HG03139 (cell line): ENCODE results near the gene PID1.

Experiments used
- ATAC-seq: cut with Tn5 transposase; IDR thresholded peaks from one replicate; pipeline ENCODE4 v1.9.1; 2021; ENCODE audit not compliant: unreplicated experiment

PID1 gene, protein sequence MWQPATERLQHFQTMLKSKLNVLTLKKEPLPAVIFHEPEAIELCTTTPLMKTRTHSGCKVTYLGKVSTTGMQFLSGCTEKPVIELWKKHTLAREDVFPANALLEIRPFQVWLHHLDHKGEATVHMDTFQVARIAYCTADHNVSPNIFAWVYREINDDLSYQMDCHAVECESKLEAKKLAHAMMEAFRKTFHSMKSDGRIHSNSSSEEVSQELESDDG

DNA sequence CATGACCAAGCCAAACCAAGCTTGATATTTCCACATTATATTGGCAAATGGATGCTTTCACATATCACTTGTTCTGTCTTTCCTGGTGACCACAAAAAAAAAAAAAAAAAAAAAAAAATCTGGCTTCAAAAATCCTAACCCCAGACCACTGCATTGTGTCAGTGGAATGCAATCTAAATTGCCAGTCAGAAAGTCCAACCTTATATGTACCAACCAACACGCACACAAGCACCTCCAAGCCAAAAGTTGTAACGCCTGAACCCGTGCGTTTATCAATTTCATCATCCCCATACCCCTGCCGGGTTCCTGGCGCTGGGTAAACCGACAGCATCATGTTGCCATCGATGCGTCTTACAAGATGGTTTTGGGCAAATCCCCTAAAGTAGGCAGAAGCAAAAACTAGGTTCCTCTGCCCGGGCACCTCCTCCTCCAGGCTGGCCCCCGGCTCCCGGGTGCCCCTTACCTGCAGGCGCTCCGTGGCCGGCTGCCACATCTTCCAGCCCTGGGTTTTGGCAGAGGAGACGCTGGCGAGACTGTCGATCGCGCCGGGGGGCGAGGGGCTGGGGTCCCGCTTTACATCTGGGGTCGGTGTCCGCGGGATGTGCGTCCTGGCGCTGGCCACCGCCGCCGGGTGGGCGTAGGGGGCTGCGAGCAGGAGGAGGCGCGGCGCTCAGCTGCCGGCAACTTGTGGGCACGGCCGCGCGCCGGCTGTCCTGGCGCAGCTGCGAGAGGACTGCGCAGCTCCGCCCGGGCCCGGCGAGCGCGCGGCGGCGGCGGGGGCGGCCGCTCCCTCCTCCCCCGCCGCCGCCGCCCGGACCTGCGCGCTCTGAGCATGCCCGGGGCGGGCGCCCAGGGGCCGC is at the start of gene PID1:
TSS of gene PID1 (minus strand) at position 737 of the 860 bp plus-strand sequence. CDS start at position 493, 244 bp downstream.
- no peak for ATAC-seq

DNA sequence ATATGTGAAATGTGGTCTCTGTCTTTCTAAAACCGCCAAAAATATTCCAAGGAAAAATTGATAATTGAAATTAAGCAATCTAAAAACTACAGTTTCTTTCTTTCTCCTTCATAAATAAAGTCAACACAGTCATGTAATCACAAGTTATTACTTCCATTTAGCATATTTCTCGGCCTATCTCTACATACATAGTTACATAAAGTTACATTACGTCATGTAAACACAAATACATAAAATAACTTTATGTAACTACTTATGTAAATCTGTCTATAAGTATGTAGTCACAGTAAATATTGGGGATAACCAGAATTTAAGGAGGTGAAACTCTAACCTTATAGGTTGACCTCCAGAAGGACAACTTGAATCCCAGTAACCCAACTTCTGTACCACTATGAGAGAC is 48.5 kb upstream of the PID1 start:
- no peak for ATAC-seq

DNA sequence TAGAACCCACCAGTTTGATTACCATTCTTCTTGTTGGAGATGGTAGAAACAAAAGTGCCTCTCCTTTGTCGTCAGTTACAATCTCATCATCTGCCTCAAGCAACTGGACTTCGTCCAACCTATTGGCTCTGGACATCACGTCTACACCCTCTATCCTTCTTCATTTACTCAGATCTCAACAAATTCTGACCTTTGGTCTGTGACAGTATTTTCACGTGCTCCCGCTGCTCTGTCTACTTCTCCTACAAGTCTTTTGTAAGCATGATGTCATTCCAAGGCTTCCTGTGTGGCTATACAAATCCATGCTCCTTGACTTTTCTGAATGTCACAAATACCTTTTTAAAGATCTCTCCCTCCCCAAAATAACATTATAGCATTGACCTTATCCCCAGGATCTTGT is 43.0 kb upstream of the PID1 start:
- ATAC-seq: no peak

DNA sequence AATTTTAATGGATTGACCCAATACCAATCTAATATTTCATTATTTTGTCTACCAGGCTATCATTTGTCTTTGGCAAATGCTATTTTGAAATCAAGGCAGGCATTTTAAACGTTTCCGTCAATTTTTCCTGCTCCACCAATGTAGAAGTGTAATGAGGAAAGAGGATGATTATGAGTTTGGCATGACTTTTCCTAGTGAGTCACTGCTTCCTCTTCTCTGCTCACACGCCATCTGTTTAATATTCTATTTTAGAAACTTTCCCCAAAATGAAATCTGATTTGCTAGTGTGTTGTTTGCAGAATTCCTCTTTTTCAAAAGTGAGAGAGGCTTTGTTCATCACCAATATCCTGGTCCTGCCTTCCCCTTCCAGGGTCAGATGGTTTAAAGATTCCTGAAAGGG is 42.5 kb upstream of the PID1 start:
- no peak for ATAC-seq

DNA sequence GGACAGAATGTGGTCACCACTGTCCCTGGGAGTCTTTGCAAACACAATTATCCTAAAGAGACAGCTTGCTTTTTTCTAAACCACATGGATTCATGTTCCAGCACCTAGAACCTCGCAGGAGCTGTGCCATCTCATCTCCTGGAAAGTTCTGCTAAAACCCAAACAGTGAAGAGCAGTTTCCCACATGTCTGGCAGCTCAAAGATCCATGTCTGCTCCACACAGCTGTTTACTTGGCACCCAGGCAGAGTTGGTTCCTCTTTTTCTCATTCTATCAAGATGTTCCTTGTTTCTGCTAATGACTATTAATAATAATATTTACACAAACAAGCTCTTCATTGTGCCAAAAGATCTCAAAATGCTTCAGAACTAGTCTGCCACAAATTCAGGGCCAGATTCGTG is 30.1 kb upstream of the PID1 start:
- no peak for ATAC-seq

DNA sequence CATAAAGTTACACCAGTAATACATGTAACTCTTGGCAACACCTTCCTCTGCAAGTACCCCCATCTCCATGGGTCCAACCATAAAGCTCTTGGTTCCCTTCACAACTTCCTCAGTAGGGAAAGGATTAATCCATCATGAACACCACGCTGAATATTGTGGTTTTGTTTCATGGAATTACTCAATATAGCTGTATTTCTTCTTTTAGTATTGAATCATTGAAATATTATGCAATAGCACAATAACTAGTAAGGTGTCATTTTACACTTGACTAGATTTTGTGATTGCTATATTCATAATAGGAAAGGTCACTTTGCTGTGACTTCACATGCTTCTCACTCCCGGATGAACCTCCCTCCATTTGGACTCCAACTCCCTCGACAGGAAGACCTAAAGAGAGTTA is 29.7 kb upstream of the PID1 start:
- ATAC-seq: no peak

DNA sequence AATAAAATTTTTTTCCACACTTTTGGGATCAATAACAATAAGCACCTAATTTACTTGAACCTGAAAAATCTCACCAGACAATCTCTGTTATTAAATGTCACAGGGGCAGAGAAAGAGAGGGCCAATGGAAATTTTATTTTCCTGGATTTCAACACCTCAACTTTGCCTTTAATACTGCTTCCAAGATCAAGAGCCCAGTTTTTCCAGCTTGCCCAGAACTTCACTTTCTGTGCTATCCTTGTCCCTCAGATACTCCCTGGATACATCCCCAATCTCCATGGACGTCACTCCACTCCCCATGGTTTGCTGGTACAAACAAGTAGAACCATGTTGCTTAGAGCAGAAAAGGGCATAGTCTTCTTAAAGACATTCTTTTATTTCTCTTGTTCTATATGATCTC is 29.3 kb upstream of the PID1 start:
- no peak for ATAC-seq

DNA sequence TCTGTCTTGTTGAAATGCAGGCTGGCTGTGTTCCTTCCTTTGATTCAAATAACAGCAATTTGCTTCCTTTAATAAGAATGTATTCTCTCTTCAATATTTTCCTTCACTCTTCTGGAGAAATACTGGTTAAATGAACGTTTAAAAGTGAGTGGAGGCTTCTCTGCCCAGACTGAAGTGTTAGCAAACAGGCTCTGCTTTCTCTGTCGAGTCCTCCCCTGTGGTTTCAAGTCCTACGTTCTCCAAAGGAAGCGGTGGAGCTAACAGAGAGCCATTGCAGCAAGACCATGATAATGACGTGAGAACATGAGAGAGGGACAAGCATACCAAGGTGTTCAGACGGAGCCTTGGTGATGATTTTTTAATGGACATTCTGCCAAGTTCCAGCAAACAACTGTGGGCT is 26.2 kb upstream of the PID1 start:
- ATAC-seq: no peak

DNA sequence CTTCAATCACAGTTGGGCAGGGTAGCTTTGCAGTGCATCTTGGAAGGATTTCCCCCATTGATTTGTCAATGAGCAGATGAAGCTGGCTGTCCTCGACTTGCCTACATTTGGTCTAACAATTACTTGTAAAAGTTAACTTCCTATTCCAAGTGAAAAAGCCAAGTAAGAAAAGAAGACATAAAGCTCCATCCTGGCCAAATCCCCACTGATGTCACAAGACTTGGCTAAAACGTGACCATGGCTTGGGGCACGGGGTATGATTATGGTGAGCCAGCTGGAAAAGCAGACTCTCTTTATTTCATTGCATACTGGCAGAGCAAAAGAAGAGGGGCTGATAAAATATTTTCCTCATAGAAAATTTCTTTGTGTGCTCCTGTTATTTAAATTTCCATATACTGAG is 25.4 kb upstream of the PID1 start:
- ATAC-seq: no peak

DNA sequence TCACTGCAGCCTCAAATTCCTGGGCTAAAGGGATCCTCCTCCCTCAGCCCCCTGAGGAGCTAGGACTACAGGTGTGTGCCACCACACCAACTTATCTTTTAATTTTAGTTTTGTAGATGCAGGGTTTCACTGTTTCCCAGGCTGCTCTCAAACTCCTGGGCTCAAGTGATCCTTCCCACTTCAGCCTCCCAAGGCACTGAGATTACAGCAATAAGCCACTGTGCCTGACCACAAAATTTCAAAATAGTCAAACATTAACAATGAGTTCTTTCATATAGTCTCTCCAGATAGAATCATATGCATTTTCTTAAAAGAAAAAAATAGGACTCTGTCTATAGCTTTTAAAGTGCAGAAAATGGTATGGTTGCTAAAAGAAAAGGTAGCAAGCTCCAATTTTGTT is 24.9 kb upstream of the PID1 start:
- ATAC-seq: no peak

DNA sequence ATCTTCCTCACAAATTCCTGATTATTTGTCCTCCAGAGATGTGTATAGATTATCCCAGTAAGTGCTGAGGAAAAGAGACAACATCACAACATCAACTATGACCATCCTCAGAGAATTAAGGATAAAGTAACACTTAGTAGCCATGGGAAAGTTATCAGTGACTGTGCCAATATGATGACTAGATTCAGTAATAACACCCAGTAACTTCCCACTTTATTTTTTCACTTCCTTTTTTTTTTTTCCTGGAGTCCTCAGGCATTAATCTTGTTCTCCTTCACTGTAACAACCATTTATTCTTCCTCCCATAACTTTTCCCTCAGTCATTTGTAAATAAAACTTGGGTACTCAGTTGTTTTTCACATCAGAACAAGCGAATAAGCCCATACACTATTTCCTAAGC is 16.7 kb upstream of the PID1 start:
- ATAC-seq: no peak

DNA sequence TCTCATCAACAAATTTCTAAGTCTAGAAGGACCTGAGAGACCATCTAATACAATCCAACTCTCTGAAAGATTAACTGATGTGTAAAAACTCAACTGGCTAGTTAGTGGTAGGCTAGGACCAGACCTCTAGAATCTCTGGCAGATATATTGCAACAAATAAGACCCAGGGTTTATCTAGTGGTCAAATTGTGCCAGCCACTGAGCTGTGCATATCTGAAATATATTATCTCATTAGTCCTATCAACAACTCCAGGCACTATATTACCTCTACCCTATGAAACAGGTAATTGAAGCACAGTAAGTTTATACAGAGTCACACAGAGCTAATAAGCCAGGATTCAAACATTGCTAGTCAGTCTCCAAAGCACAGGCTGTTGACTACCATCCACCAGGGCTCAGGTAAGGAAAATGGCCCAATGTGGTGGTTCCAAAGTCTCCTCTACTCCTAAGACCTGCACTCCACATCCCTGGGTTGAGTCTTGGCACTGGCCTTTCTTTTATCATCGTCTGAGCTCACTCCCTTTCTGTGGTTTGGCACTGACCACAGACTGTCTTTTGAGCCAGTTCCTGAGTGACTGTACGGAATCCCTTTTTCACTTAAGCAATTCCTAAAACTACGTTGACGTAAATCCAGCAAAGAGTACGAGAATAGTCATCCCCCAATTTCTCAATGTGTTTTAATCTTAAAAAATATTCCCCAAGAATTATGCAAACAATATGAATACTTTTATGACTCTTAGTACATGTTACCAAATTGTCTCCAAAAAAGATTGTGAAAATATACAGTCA is 11.9 kb upstream of the PID1 start:
- no peak for ATAC-seq

DNA sequence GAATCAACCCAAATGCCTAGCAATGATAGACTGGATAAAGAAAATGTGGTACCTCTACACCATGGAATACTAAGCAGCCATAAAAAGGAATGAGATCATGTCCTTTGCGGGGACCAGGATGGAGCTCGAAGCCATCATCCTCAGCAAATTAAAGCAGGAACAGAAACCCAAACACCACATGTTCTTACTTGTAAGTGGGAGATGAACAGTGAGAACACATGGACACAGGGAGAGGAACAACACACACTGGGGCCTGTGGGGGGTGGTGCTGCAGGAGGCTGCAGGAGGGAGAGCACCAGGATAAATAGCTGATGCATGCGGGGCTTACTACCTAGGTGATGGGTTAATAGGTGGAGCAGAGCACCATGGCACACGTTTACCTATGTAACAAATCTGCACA is 8.4 kb upstream of the PID1 start:
- ATAC-seq: no peak

DNA sequence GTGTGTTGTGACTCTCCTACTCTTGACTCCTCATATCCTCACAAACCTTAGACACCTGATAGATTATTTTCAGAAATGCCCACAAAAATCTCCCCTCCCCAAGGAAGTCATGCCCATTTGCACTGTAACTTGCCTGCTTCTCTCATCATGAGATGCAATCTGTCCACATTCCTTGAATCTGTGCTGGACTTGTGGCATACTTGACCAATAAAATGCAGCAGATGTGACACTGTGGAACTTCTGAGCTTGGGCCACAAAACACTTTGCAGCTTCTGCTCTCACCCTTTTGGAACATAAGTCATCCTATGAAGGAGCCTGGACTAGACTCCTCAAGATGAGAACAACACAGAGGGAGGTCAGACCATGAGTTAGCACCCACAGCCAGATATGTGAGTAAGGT is 4.4 kb upstream of the PID1 start:
- ATAC-seq: no peak

DNA sequence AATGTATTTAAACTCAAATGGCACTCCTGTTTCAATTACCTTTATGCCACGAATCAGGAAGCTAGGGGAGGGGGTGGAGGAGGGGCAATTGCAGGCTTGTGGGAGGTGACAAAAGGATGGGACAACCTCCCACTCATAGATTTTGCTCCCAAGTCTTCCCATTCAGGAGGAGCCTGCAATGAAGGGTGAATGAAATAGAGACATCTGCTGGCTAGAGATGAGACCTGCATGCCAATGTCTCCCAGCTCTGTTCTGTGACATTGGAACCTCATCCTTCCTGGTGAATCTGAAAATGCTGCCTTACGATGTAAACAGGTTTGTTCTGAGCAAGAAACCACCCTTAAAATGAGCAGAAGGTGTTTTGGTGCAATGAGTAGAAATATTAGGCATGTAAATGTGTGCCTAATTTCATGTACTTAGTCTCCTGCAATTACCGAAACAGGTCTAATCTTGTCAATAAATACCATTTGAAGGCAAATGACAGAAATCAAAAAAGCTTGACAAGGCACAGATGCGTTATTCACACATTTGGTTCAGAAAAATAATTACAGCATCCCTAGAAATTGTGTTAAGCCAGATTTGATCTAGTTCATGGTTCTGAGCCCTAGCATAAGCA is 2.7 kb upstream of the PID1 start:
- ATAC-seq: peak; percentile 70

DNA sequence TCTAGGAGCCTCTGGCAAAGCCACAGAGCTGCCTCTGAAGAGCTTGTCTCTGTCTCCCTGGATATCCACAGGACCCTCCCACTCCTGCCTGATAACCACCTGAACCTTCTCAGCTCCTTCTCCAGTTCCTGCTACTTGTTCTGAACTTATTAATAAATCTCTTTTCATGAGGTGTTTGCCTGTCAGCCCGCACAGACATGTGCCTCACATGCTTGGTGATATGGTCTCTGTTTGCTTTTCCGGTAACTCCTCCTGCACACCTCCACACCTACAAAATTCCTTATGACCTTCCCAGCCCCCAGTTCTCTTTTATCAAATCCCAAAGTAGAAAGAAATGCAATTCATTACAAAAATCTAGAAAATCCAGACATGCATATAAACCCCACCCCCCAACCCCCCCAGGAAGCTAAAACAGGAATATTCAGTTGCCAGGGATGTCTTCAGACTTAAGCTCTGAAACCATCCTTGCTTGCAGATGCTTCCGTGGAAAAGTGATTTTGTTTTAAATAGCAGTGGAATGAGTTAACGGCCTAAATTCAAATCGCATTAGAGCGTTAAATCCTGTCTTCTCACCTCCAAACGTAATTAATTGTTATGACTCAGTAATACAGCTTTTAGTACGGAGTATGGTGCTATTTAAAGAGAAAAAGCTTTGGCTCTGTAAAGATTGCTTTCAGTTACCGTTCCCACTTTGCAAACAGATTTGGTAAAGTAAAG is 2.1 kb upstream of the PID1 start:
- no peak for ATAC-seq

DNA sequence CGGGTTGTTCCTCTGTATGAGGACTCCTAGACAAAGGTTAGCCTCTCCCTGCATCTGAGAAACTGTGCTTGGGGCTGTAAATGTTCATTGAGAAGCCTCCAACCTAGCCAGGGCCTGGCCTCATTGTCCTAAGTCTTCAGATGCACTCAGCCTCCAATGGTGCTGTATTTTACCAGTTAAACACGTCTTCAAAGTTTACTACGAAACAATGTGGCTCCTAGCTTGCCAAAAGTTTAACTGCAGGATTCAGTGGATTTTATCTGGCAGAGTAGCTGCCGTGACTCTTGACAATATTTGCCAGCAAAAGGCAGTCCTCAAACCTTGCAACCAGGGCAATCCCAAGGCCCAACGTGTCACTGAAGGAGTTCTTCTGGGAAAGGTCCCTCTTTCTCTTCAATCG is 1.1 kb downstream of the PID1 start:
- ATAC-seq: no peak

DNA sequence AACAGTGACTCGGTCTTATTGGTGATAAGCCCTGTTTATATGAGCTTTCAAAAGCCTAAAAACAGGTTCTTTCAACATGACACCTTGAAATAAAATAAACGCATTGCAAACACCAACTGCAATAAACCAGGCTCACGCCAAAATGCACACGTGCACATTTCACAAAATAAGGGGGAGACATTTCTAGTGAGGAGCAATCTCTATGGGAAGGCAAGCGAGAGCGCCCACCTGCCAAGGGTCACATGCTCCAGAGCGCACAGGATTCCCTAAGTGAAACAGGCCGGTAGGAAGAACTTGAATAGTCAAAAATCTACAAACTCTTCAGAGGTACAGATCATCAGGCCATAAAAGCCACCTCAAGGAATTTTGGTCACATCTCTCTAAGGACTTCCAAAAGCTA is 1.9 kb downstream of the PID1 start:
- no peak for ATAC-seq

DNA sequence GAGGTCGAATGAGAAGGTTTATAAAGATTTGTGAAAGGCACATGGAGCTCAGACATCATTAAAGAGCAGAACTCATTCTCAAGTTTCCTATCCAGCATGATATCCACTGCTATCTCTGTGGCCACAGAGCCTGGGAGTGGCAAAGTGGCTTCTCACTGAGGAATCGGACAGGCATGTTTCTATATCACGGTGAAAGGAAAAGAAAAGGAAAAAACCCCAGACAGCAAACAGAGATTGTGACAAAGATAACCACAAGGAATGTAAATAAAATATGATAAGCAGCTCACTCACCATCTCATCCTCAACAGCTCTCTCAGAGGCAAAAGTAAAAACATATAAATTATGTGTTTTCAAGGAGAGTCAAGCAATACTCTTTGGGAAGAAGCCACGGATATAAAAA is 2.5 kb downstream of the PID1 start:
- no peak for ATAC-seq

DNA sequence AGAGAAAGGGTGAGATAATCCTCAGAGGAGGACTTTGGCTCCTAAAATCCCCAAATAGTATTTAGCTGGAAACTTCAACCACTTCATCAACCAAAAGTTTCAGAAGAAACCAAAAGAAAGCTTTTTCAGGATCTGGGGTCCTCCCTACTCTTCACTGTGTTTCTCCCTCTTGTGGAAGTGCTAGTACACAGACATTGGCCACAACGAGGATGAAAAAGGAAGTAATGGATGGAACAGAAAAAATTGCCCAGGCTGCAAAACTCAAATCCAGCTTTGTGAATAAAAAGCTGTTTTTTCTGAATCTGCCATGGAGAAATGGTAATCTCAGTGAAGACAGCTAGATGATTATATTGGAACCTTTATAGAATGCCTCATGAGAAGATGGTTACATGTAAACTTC is 4.0 kb downstream of the PID1 start:
- no peak for ATAC-seq

DNA sequence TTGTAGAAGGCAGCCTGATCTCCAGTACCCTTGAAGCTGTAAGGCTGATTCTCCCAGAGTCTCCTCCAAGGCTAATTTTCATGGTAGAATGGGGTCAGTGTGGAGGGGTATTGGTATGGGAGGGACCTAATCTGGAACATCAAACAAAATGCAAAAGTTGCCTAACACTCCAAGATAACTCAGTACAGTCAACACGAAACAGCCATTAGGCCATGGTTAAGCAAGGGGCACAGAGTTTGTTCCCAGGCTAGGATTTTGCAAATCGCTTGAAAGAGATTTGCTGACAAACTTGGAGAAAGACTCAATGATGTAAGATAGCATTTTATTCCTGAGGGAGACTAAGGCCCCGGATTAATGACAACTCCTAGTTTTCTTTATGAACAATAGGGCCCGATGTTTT is 5.4 kb downstream of the PID1 start:
- ATAC-seq: no peak
